Measurements from ENCODE around the gene PRSS53. TPM values are rescaled to one million over a fixed set of nuclear protein-coding genes. Genes with fewer than 3 reads are reported as not detected.
A peak's percentile ranks its signal among the peaks of the same experiment; 100 is the strongest.
"Not testable (repeated sequence)": the region's sequence is repeated elsewhere in the genome, so short reads cannot be mapped to it uniquely, and the experiment has no call there.

PRSS53 gene
- total RNA-seq, 1 donor = 2.8 TPM

DNA sequence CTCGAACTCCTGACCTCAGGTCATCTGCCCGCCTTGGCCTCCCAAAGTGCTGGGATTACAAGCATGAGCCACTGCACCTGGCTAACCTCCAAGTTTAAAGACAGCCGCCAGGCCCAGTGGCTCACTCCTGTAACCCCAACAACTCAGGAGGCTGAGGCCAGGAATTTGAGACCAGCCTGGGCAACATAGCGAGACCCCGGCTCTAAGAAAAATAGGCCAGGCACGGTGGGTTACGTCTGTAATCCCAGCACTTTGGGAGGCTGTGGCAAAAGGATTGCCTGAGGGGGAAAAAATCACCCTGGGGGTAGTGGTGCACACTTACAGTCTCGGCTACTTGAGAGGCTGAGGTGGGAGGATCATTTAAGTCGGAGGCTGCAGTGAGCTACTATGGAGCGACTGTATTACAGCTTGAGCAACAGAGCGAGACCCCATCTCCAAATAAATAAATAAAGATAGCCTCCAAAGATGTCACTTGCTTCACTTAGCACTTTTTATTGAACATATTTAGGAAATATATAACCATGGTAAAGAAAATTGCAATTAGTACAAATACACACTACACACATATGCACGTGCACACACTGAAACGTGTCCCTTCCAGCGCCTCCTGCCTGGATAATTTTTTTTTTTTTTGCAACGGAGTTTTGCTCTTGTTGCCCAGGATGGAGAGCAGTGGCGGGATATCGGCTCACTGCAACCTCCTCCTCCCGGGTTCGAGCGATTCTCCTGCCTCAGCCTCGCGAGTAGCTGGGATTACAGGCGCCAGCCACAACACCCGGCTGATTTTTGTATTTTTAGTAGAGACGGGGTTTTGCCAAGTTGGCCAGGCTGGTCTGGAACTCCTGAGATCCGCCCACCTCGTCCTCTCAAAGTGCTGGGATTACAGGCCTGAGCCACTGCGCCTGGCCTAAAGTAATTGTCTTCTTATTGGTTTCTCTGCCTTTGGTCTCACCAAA lies 18.0 kb upstream of the PRSS53 start:
- TF ChIP-seq, protein P1, sequence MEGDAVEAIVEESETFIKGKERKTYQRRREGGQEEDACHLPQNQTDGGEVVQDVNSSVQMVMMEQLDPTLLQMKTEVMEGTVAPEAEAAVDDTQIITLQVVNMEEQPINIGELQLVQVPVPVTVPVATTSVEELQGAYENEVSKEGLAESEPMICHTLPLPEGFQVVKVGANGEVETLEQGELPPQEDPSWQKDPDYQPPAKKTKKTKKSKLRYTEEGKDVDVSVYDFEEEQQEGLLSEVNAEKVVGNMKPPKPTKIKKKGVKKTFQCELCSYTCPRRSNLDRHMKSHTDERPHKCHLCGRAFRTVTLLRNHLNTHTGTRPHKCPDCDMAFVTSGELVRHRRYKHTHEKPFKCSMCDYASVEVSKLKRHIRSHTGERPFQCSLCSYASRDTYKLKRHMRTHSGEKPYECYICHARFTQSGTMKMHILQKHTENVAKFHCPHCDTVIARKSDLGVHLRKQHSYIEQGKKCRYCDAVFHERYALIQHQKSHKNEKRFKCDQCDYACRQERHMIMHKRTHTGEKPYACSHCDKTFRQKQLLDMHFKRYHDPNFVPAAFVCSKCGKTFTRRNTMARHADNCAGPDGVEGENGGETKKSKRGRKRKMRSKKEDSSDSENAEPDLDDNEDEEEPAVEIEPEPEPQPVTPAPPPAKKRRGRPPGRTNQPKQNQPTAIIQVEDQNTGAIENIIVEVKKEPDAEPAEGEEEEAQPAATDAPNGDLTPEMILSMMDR (IDR thresholded peaks at IDR 0.05; ENCODE audit: insufficient read depth, low read length) = no peak
- no peak for DNase-seq (ENCODE audit: low read depth)
- no peak overlapping the region for H3K4me3 ChIP-seq (ENCODE audit: low read depth, low read length)

DNA sequence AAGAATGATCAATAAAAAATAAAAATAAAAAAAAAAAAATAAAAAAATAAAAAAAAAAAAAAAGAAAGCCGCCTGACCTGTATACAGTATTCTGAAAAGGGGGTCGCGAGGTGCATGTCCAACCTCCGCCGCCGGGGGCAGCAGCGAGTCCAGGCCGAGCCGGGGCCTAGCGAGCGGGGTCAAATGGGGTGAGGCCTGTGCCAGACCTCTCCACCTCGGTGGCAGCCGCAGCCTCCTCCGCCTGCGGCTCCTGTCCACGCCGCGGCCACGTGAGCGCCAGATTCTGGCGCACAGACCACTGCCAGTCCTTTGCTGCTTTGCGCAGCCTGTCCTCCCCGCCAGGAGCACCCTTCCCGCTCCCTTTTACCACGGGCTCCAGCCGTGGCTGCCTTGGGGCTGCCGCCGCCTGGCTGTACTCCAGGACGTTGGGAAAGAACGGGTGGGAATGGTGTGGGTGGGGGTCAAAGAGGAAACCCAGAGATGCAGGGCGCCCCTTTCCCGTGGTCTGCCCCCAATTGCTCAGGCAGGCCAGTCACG lies 17.0 kb upstream of the PRSS53 start:
- no peak overlapping the region for H3K4me3 ChIP-seq (ENCODE audit: low read depth, low read length)

DNA sequence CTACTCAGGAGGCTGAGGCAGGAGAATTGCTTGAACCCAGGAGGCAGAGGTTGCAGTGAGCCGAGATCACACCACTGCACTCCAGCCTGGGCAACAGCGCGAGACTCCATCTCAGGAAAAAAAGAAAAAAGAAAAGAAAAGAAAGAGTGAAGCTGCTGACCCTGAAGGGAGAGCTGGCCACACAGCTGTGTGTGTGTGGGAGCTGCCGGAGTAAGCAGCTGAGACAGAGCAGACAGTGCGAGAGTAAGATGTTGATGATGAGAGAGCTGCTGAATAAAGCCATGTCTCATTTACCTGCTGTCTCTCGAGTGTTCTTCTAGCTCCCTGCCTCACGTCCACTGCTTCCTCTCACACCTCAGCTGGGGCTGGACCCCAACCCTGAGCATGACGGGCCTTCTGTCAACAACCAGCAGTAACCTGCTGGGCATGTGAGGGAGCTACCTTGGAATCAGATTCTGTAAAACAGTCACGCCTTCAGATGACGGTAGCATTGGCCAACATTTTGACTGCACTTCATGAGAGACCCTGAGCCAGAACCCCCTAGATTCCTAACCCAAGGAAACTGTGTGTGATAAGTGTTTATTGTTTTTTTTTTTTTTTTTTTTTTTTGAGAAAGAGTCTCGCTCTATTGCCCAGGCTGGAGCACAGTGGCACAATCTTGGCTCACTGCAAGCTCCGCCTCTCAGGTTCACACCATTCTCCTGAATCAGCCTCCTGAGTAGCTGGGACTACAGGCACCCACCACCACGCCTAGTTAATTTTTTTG lies 12.3 kb upstream of the PRSS53 start:
- DNase-seq (ENCODE audit: low read depth); H3K4me3 ChIP-seq (ENCODE audit: low read depth, low read length): not testable (repeated sequence)

More for the DNA sequence above, 17.0 kb upstream of the PRSS53 start:
- peak; percentile 59 for DNase-seq (ENCODE audit: low read depth)
- TF ChIP-seq, protein P1 (IDR thresholded peaks at IDR 0.05; ENCODE audit: insufficient read depth, low read length) = peak; percentile 89

DNA sequence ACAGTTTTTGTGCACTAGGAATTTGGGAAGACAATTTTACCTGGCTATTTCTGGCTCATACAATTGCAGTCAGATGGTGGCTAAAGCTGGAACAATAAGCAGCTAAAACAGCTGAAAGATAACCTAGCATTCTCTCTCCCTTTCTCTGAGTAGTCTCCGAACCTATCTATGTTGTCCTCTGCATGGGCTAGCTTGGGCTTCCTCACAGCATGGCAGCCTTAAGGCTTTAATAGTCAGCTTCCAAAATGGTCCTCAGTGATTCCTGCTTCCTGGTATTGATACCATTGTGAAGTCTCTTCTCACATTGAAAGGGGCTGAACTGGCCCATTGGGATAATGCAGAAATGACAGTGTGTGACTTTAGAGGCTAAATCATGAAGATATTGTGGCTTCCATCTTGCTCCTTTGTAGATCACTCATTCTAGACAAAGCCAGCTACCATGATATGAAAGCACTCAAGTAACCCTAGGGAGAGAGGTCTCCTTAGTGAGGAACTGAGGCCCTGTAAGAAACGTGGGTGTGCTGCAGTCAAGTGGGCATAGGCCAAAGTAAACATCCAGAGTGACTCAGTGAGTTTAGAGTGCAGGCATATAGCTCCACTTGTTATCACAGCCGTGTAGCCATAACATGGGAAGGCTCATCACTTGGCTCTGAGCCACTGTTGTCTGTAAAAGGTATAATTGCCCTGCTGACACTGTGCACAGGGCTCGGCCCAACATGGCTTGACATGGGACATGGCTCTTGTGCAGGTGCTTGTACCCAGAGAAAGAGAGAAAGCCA lies 11.3 kb upstream of the PRSS53 start:
- peak; percentile 30 for DNase-seq (ENCODE audit: low read depth)
- TF ChIP-seq, protein P1 (IDR thresholded peaks at IDR 0.05; ENCODE audit: insufficient read depth, low read length) = no peak
- no peak overlapping the region for H3K4me3 ChIP-seq (ENCODE audit: low read depth, low read length)

DNA sequence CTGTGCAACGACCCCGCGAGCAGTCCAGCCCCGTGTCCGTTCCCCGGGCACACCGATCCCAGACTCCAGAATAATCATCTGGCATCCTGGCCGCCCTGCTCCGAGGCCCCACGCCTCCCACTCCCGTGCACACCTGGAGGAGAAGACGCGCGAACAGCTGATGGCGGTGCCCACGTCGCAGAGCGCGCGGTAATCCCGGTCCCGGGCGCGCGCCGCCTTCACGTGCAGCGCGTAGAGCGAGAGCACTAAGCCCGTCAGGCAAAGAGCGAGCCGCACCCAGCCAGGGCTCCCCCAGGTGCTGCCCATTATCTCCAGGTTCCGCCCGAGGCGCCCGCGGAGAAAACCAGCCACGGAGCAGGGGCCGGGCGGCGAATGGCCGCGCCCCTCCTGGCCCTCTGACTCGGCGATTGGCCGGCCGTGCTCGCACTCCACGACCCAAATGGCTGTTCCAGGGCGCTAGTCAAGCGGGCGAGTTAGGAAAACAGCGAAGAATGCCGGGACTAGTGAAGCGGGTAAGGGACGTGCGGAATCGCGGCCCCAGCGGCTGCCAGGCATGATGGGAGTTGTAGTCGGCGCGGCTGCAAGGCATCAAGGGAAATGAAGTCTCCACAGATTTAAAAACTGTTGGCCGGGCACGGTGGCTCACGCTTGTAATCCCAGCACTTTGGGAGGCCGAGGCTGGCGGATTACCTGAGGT lies 5.8 kb upstream of the PRSS53 start, which contains the start of gene VKORC1:
VKORC1 (minus strand) TSS at position 374 of the 697 bp plus-strand sequence; CDS start at position 306, 68 bp downstream.
- peak within 1 kb of the TSS; percentile 94 for H3K4me3 ChIP-seq (ENCODE audit: low read depth, low read length)
- DNase-seq (ENCODE audit: low read depth) = peak; percentile 97
- TF ChIP-seq, protein P1 (IDR thresholded peaks at IDR 0.05; ENCODE audit: insufficient read depth, low read length) = no peak

DNA sequence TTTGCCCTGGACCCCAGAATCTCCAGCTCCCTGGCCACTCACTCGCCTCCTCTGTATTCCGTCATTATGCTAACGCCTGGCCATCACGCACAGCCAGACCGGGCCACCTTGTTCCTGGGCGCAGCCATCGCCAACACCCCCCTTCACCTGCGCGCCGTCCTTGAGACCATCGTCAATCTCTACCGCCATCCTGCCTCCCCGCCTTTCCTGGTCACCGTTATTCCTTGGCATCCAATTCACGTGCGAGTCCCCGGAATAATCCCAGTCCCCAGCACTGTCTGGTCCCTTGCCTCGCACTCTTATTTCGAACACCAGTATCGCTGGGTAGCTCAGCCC lies 5.3 kb upstream of the PRSS53 start:
- TF ChIP-seq, protein P1 (IDR thresholded peaks at IDR 0.05; ENCODE audit: insufficient read depth, low read length) = no peak
- peak; percentile 10 for DNase-seq (ENCODE audit: low read depth)
- H3K4me3 ChIP-seq (ENCODE audit: low read depth, low read length) = peak overlapping the region; percentile 94
